Caco-2 (cell line): ENCODE results near the gene ASCC2. TPM values are rescaled to one million over a fixed set of nuclear protein-coding genes. Genes with fewer than 3 reads are reported as not detected.

Experiments
- BruUV-seq: library from RNA; stranded (reverse); fragments of 400-500 nt; replicated peaks from 2 replicates; lab custom pipeline; 2021; lab: Mats Ljungman, UMichigan
- CTCF ChIA-PET: fragments of 300-600 bp; sonication (Branson Sonifier 250); formaldehyde crosslinking; loops from one replicate; lab custom pipeline; 2022; ENCODE audit warnings: antibody characterized with exemption; lab: Charles Lee
- POLR2A ChIA-PET: fragments of 300-600 bp; sonication (Branson Sonifier 250); formaldehyde crosslinking; loops from one replicate; lab custom pipeline; 2022; ENCODE audit warnings: antibody characterized with exemption; lab: Charles Lee
- DNase-seq, 2 experiments: peaks; one replicate each; pipeline versions ENCODE4 v3.0.0 to v3.0.0-alpha.2; 2020 to 2022
- H3K27me3 ChIP-seq: replicated peaks from 2 replicates; pipeline ENCODE4 v1.6.0; 2011; ENCODE audit warnings: low read length; ENCODE audit not compliant: control insufficient read depth, insufficient read depth
- H3K36me3 ChIP-seq: 2 replicates; pipeline ENCODE4 v1.5.1; 2011; ENCODE audit warnings: low read length; ENCODE audit not compliant: control insufficient read depth, insufficient read depth
- H3K4me1 ChIP-seq: fragments of 250-450 bp; sonication (Bioruptor Pico); 2 replicates; pipeline ENCODE4 v1.5.1; 2020; ENCODE audit warnings: mild to moderate bottlenecking
- H3K4me3 ChIP-seq: 2 replicates; pipeline ENCODE4 v1.5.1; 2011; ENCODE audit warnings: low read depth, mild to moderate bottlenecking, control low read depth, low read length
- H3K9me3 ChIP-seq: fragments of 250-450 bp; sonication (Bioruptor Pico); 2 replicates; pipeline ENCODE4 v1.5.1; 2020; ENCODE audit warnings: mild to moderate bottlenecking, moderate library complexity
- H3K27ac Mint-ChIP-seq: one replicate; pipeline ENCODE4 v1.8.0; 2022; ENCODE audit warnings: mixed read lengths; ENCODE audit not compliant: unreplicated experiment
- H3K27me3 Mint-ChIP-seq: one replicate; pipeline ENCODE4 v1.8.0; 2022; ENCODE audit warnings: mixed read lengths; ENCODE audit not compliant: insufficient read depth, unreplicated experiment
- H3K36me3 Mint-ChIP-seq: one replicate; pipeline ENCODE4 v1.8.0; 2022; ENCODE audit warnings: mild to moderate bottlenecking, mixed read lengths; ENCODE audit not compliant: insufficient read depth, unreplicated experiment
- H3K4me1 Mint-ChIP-seq: one replicate; pipeline ENCODE4 v1.8.0; 2022; ENCODE audit warnings: low read depth, mixed read lengths; ENCODE audit not compliant: unreplicated experiment
- H3K4me3 Mint-ChIP-seq: one replicate; pipeline ENCODE4 v1.8.0; 2022; ENCODE audit warnings: mild to moderate bottlenecking, moderate library complexity, mixed read lengths; ENCODE audit not compliant: unreplicated experiment
- H3K9me3 Mint-ChIP-seq: one replicate; pipeline ENCODE4 v1.8.0; 2022; ENCODE audit warnings: mixed read lengths; ENCODE audit not compliant: unreplicated experiment
- CTCF ChIP-seq, 2 experiments: fragments of 200-600 bp in 1 of 2; IDR thresholded peaks; 1 replicate in 1 of 2; 2 replicates in 1 of 2; pipeline versions ENCODE4 v1.5.1 to v1.8.0; 2011 to 2022; ENCODE audit warnings: antibody characterized with exemption in 1 of 2, control low read depth in 1 of 2, inconsistent platforms in 1 of 2, low read depth in 1 of 2, low read length in 1 of 2, mild to moderate bottlenecking in 1 of 2, moderate library complexity in 1 of 2; ENCODE audit not compliant: insufficient read depth in 1 of 2, severe bottlenecking in 1 of 2, unreplicated experiment in 1 of 2
- intact Hi-C: fragments of 100-400 bp; cut with micrococcal nuclease; formaldehyde crosslinking; loops from one replicate; pipeline ENCODE4 v1.10.0; 2022; ENCODE audit not compliant: unreplicated experiment
- total RNA-seq: library from RNA; stranded (reverse); gene quantifications from 2 replicates; pipeline ENCODE4 v1.2.3, GENCODE V29; 2022

The ASCC2 gene
- total RNA-seq, 1 experiment from 2014 or later = 61.4 TPM

- ChIA-PET CTCF (no interaction called here), POLR2A (interaction anchor here (0.6 kb wide), 3 partner anchors 96 to 700 kb away, joined by 3 read pairs; no protein-coding TSS in a partner anchor)
- Mint-ChIP-seq H3K9me3 (no peaks in the 10 kb centered on the region), H3K36me3 (peaks cover 18% of the 10 kb centered on the region), H3K4me3 (no peak overlapping the region), H3K27me3 (no peaks in the 10 kb centered on the region), H3K4me1 (no peaks in the 10 kb centered on the region), H3K27ac (no peak overlapping the region)
- Histone ChIP-seq H3K36me3 (peaks cover 2% of the 10 kb centered on the region), H3K9me3 (no peaks in the 10 kb centered on the region), H3K4me1 (no peaks in the 10 kb centered on the region), H3K4me3 (no peak overlapping the region), H3K27me3 (no peaks in the 10 kb centered on the region)
- no peak for DNase-seq
- no TSS peak for BruUV-seq
- no peak for TF ChIP-seq CTCF (IDR thresholded peaks at IDR 0.05; ENCODE audit: insufficient read depth in 1 of 2, low read depth in 1 of 2, low read length in 1 of 2, severe bottlenecking in 1 of 2, unreplicated experiment in 1 of 2)
- intact Hi-C loops = no loop called here
Measured at GRCh38 chr22:29833392-29833965, 4.6 kb downstream of the ASCC2 start.

GRCh38 chr22:29831958-29832357 lies 6.1 kb downstream of the ASCC2 start:
- no peaks in the 10 kb centered on the region for H3K9me3 ChIP-seq
- intact Hi-C loops = no loop called here
- ChIA-PET POLR2A (no interaction called here), CTCF (no interaction called here)
- Mint-ChIP-seq H3K27ac (no peak overlapping the region), H3K9me3 (no peaks in the 10 kb centered on the region), H3K4me1 (no peaks in the 10 kb centered on the region), H3K4me3 (no peak overlapping the region), H3K27me3 (no peaks in the 10 kb centered on the region), H3K36me3 (peaks cover 18% of the 10 kb centered on the region)
- no peak for TF ChIP-seq CTCF (IDR thresholded peaks at IDR 0.05; ENCODE audit: insufficient read depth in 1 of 2, low read depth in 1 of 2, low read length in 1 of 2, severe bottlenecking in 1 of 2, unreplicated experiment in 1 of 2)
- no peaks in the 10 kb centered on the region for H3K27me3 ChIP-seq
- no peaks in the 10 kb centered on the region for H3K4me1 ChIP-seq
- no peak overlapping the region for H3K4me3 ChIP-seq
- BruUV-seq = no TSS peak
- no peak for DNase-seq
- peaks cover 2% of the 10 kb centered on the region for H3K36me3 ChIP-seq

GRCh38 chr22:29831186-29831921 lies 6.7 kb downstream of the ASCC2 start:
- no peaks in the 10 kb centered on the region for H3K4me1 Mint-ChIP-seq
- POLR2A ChIA-PET = no interaction called here
- no peaks in the 10 kb centered on the region for H3K9me3 Mint-ChIP-seq

More at GRCh38 chr22:29831186-29831921, 6.7 kb downstream of the ASCC2 start:
- Histone ChIP-seq H3K27me3 (no peaks in the 10 kb centered on the region), H3K9me3 (no peaks in the 10 kb centered on the region), H3K36me3 (peaks cover 2% of the 10 kb centered on the region), H3K4me3 (no peak overlapping the region), H3K4me1 (no peaks in the 10 kb centered on the region)
- CTCF ChIA-PET = no interaction called here
- Mint-ChIP-seq H3K36me3 (peaks cover 18% of the 10 kb centered on the region), H3K4me3 (no peak overlapping the region), H3K27me3 (no peaks in the 10 kb centered on the region), H3K27ac (no peak overlapping the region)
- intact Hi-C loops = no loop called here
- no peak for TF ChIP-seq CTCF (IDR thresholded peaks at IDR 0.05; ENCODE audit: insufficient read depth in 1 of 2, low read depth in 1 of 2, low read length in 1 of 2, severe bottlenecking in 1 of 2, unreplicated experiment in 1 of 2)
- no TSS peak for BruUV-seq
- DNase-seq = no peak
